Endothelial cell of umbilical vein (primary cell): Measurements from ENCODE around the gene MYLK. TPM values are rescaled to one million over a fixed set of nuclear protein-coding genes. Genes with fewer than 3 reads are reported as not detected.

Experiments
- BruUV-seq: library from RNA; stranded (reverse); fragments of 400-500 nt; replicated peaks from 2 replicates; lab custom pipeline; 2021; lab: Mats Ljungman, UMichigan
- CTCF ChIA-PET: fragments of 300-600, 350-600 bp; sonication (Branson Sonifier 250); formaldehyde crosslinking; loops from one replicate; lab custom pipeline; 2021; ENCODE audit warnings: antibody characterized with exemption, inconsistent platforms; lab: Charles Lee
- POLR2A ChIA-PET: fragments of 300-600, 350-600 bp; sonication (Branson Sonifier 250); formaldehyde crosslinking; loops from one replicate; lab custom pipeline; 2021; ENCODE audit warnings: antibody characterized with exemption, inconsistent platforms; lab: Charles Lee
- DNase-seq: peaks from one replicate; pipeline ENCODE4 v3.0.0-alpha.2; 2011; ENCODE audit warnings: low read depth, low spot score
- FAIRE-seq: peaks from 2 replicates; lab custom pipeline; 2011; peaks lifted over from hg19 to GRCh38; lab: Jason Lieb, UNC
- H2AFZ ChIP-seq: 2 replicates; pipeline ENCODE4 v1.6.0; 2012; ENCODE audit warnings: low read depth, low read length, control low read depth, inconsistent platforms
- H3K27ac ChIP-seq: 2 replicates; pipeline ENCODE4 v1.5.1; 2011; ENCODE audit warnings: low read depth, mild to moderate bottlenecking, control low read depth, low read length, moderate library complexity; ENCODE audit not compliant: insufficient read depth
- H3K27me3 ChIP-seq, 2 experiments: 2 replicates each; pipeline versions ENCODE4 v1.6.0 to v1.6.1; 2011; ENCODE audit warnings: low read length in 2 of 2, mixed read lengths in 1 of 2; ENCODE audit not compliant: control insufficient read depth in 2 of 2, insufficient read depth in 2 of 2
- H3K36me3 ChIP-seq, 2 experiments: 2 replicates in 1 of 2; 3 replicates in 1 of 2; pipeline ENCODE4 v1.5.1; 2011; ENCODE audit warnings: low read length in 2 of 2, mild to moderate bottlenecking in 1 of 2, moderate library complexity in 1 of 2; ENCODE audit not compliant: control insufficient read depth in 2 of 2, insufficient read depth in 2 of 2; ENCODE audit errors: extremely low read depth in 1 of 2
- H3K4me1 ChIP-seq: 3 replicates; pipeline ENCODE4 v1.5.1; 2011; ENCODE audit warnings: mild to moderate bottlenecking, low read length; ENCODE audit not compliant: control insufficient read depth, insufficient read depth; ENCODE audit errors: extremely low read depth
- H3K4me2 ChIP-seq: 2 replicates; pipeline ENCODE4 v1.6.1; 2011; ENCODE audit warnings: low read length, control low read depth, mixed read lengths; ENCODE audit not compliant: insufficient read depth
- H3K4me3 ChIP-seq, 3 experiments: fragments of 200-600 bp in 1 of 3; sonication (generic), shearing (Covaris generic) in 1 of 3; replicated peaks in 1 of 3; 2 replicates each; pipeline ENCODE4 v1.5.1; 2011 to 2016; ENCODE audit warnings: control low read depth in 3 of 3, low read length in 3 of 3, mild to moderate bottlenecking in 2 of 3, inconsistent platforms in 1 of 3, low read depth in 1 of 3, moderate library complexity in 1 of 3; ENCODE audit not compliant: insufficient read depth in 1 of 3
- H3K79me2 ChIP-seq: 2 replicates; pipeline ENCODE4 v1.6.0; 2012; ENCODE audit warnings: low read length, inconsistent platforms; ENCODE audit not compliant: control insufficient read depth, insufficient read depth
- H3K9ac ChIP-seq: replicated peaks from 2 replicates; pipeline ENCODE3; 2011; ENCODE audit warnings: low read length, control low read depth; ENCODE audit not compliant: insufficient read depth; ENCODE audit errors: extremely low read depth
- H3K9me1 ChIP-seq: replicated peaks from 3 replicates; pipeline ENCODE4 v1.6.0; 2011; ENCODE audit warnings: mild to moderate bottlenecking, low read length; ENCODE audit not compliant: control insufficient read depth, insufficient read depth; ENCODE audit errors: extremely low read depth
- H3K9me3 ChIP-seq: replicated peaks from 2 replicates; pipeline ENCODE4 v1.5.1; 2012; ENCODE audit warnings: low read length, inconsistent platforms; ENCODE audit not compliant: control insufficient read depth, insufficient read depth
- H4K20me1 ChIP-seq: replicated peaks from 2 replicates; pipeline ENCODE3; 2011; ENCODE audit warnings: mild to moderate bottlenecking, low read length; ENCODE audit not compliant: control insufficient read depth, insufficient read depth; ENCODE audit errors: extremely low read depth
- CTCF ChIP-seq, 2 donors: IDR thresholded peaks; 1 replicate in 1 of 2; 2 replicates in 1 of 2; pipeline ENCODE4 v1.5.1; 2011; ENCODE audit warnings: low read length in 2 of 2, mild to moderate bottlenecking in 2 of 2, moderate library complexity in 2 of 2, control low read depth in 1 of 2, inconsistent platforms in 1 of 2, low read depth in 1 of 2; ENCODE audit not compliant: insufficient read depth in 1 of 2; ENCODE audit errors: extremely low read depth in 1 of 2
- EZH2 ChIP-seq: IDR thresholded peaks from 2 replicates; pipeline ENCODE4 v1.6.1; 2012; ENCODE audit warnings: borderline replicate concordance, low read depth, mild to moderate bottlenecking, moderate library complexity, low read length, inconsistent platforms; ENCODE audit not compliant: severe bottlenecking
- FOS ChIP-seq: IDR thresholded peaks from 2 replicates; pipeline ENCODE4 v1.6.1; 2011; ENCODE audit warnings: mild to moderate bottlenecking, low read length, moderate library complexity, borderline replicate concordance; ENCODE audit not compliant: insufficient read depth
- GATA2 ChIP-seq: IDR thresholded peaks from 2 replicates; pipeline ENCODE4 v1.7.0; 2011; ENCODE audit warnings: low read depth, mild to moderate bottlenecking, moderate library complexity, mixed read lengths, low read length; ENCODE audit not compliant: insufficient read length, insufficient read depth
- JUN ChIP-seq: IDR thresholded peaks from 2 replicates; pipeline ENCODE4 v1.6.1; 2011; ENCODE audit warnings: borderline replicate concordance, low read depth; ENCODE audit not compliant: insufficient read length, insufficient read depth
- MAX ChIP-seq: IDR thresholded peaks from 2 replicates; pipeline ENCODE4 v1.6.1; 2011; ENCODE audit not compliant: insufficient read depth, insufficient read length
- MYC ChIP-seq: IDR thresholded peaks from one replicate; pipeline ENCODE4 v1.6.1; 2011; ENCODE audit warnings: mild to moderate bottlenecking, low read depth, low read length
- POLR2AphosphoS5 ChIP-seq: IDR thresholded peaks from 2 replicates; pipeline ENCODE4 v1.6.1; 2012; ENCODE audit warnings: low read depth, mild to moderate bottlenecking, control low read depth, low read length, moderate library complexity; ENCODE audit not compliant: insufficient read depth
- dilution Hi-C: fragments of 300-500 bp; cut with MboI; formaldehyde crosslinking; loops from one replicate; pipeline ENCODE4 v1.15.0; 2019; ENCODE audit warnings: low sequenced_read_pairs; ENCODE audit not compliant: extremely low pct_ligation_motif_present
- intact Hi-C: fragments of 100-400 bp; cut with micrococcal nuclease; formaldehyde crosslinking; loops from one replicate; pipeline ENCODE4 v1.10.0; 2022
- polyA plus RNA-seq, 4 experiments: library from polyadenylated mRNA; depleted of rRNA in 3 of 4; stranded (reverse) in 3 of 4; unstranded in 1 of 4; fragments of >200 nt; gene quantifications; 2 replicates each; pipeline versions ENCODE4 v1.2.1 to v1.2.3, GENCODE V29; 2011 to 2012; ENCODE audit warnings: missing spikeins in 1 of 4
- total RNA-seq: library from RNA; stranded (reverse); gene quantifications from 2 replicates; pipeline ENCODE4 v1.2.3, GENCODE V29; 2021

The MYLK gene
- total and polyA plus RNA-seq, 2 donors (not counting 3 experiments of a cell fraction or from before 2014, with no cell fraction given), result 10.0 to 22.2 TPM

- CTCF ChIA-PET, result interaction anchor here (1.0 to 4.7 kb wide), 3 partner anchors 10 to 16 kb away, joined by 4 to 24 read pairs (median 5); no protein-coding TSS in a partner anchor
- FAIRE-seq, result no peak
- no peaks in the 10 kb centered on the region for H3K27me3 ChIP-seq
- no peaks in the 10 kb centered on the region for H3K36me3 ChIP-seq
- no peak overlapping the region for H3K4me2 ChIP-seq
- H3K9me3 ChIP-seq, result no peaks in the 10 kb centered on the region
- intact Hi-C loops (no loop called here), dilution Hi-C loops (no loop called here)
- no peaks in the 10 kb centered on the region for H3K4me1 ChIP-seq
- POLR2A ChIA-PET, result no interaction called here
- DNase-seq, result no peak
- TF ChIP-seq FOS (no peak), POLR2AphosphoS5 (no peak), JUN (no peak), MAX (no peak), EZH2 (no peak), GATA2 (no peak), CTCF (IDR thresholded peaks at IDR 0.05; ENCODE audit: extremely low read depth in 1 of 2, insufficient read depth in 1 of 2, low read depth in 1 of 2, low read length in 2 of 2) (no peak), MYC (no peak)
- H3K9ac ChIP-seq, result no peak overlapping the region
- no peak overlapping the region for H3K27ac ChIP-seq
- H2AFZ ChIP-seq, result no peak overlapping the region
- no TSS peak for BruUV-seq
- no peak overlapping the region for H3K4me3 ChIP-seq
- H4K20me1 ChIP-seq, result no peaks in the 10 kb centered on the region
- no peaks in the 10 kb centered on the region for H3K9me1 ChIP-seq
- no peaks in the 10 kb centered on the region for H3K79me2 ChIP-seq
Measured at GRCh38 chr3:123740391-123740822, 143.7 kb downstream of the MYLK start.
